Gastrocnemius medialis (tissue), 4 donors: ENCODE results near the gene SDHC.

ENCODE experiments used
- CTCF ChIP-seq, 5 experiments: fragments of 450-650 bp in 3 of 5; fragments of 200-600 bp in 2 of 5; sonication (generic) in 2 of 5; IDR thresholded peaks in 4 of 5; conservative IDR thresholded peaks in 1 of 5; 1 replicate in 4 of 5; 2 replicates in 1 of 5; pipeline ENCODE4 v1.5.1; 2016 to 2019; ENCODE audit warnings: antibody characterized with exemption in 5 of 5, mild to moderate bottlenecking in 3 of 5, moderate library complexity in 3 of 5
- POLR2A ChIP-seq, 2 donors: fragments of 450-650 bp; IDR thresholded peaks; one replicate each; pipeline ENCODE4 v1.6.1; 2017; ENCODE audit warnings: antibody characterized with exemption in 2 of 2, mild to moderate bottlenecking in 2 of 2, moderate library complexity in 2 of 2

DNA sequence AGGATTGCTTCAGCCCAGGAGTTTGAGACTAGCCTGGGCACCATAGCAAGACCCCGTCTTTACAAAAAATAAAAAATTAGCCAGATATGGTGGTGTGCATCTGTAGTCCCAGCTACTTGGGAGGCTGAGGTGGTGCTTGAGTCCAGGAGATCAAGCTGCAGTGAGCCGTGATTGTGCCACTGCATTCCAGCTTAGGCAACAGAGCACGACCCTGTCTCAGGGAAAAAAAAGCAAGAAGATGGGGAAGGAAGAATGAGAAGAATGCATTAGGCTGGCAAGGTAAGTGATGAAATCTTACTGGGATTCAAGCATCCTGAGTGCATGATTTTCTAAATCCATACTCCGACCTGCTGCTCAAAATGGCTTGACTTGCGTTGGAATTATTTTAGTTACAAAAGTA, 48.9 kb upstream of the SDHC start:
- TF ChIP-seq CTCF (IDR thresholded peaks at IDR 0.05 in 4 of 5, conservative IDR thresholded peaks at IDR 0.05 in 1 of 5) (no peak), POLR2A (IDR thresholded peaks at IDR 0.05) (no peak)
